ENCODE data around the gene ETV6.

ETV6 gene

GRCh38 chr12:11778713-11779685 lies 129.5 kb downstream of the ETV6 start:
- DNase-seq (ENCODE audit: low spot score), result no peak

GRCh38 chr12:11780521-11781101 lies 131.1 kb downstream of the ETV6 start:
- DNase-seq (ENCODE audit: low spot score), result no peak

GRCh38 chr12:11782914-11783420 lies 133.5 kb downstream of the ETV6 start:
- no peak for DNase-seq (ENCODE audit: low spot score)

GRCh38 chr12:11785712-11786111 lies 136.2 kb downstream of the ETV6 start:
- DNase-seq (ENCODE audit: low spot score), result no peak

GRCh38 chr12:11786638-11787365 lies 137.3 kb downstream of the ETV6 start:
- no peak for DNase-seq (ENCODE audit: low spot score)

- no peak for DNase-seq (ENCODE audit: low spot score)
Measured at GRCh38 chr12:11787437-11787836, 138.0 kb downstream of the ETV6 start.

- no peak for DNase-seq (ENCODE audit: low spot score)
Measured at GRCh38 chr12:11787933-11788849, 138.7 kb downstream of the ETV6 start.

- DNase-seq (ENCODE audit: low spot score), result no peak
Measured at GRCh38 chr12:11793921-11794710, 144.6 kb downstream of the ETV6 start.

- DNase-seq (ENCODE audit: low spot score), result no peak
Measured at GRCh38 chr12:11794751-11795150, 145.3 kb downstream of the ETV6 start.

- no peak for DNase-seq (ENCODE audit: low spot score)
Measured at GRCh38 chr12:11795192-11795912, 145.9 kb downstream of the ETV6 start.

- no peak for DNase-seq (ENCODE audit: low spot score)
Measured at GRCh38 chr12:11795913-11796459, 146.5 kb downstream of the ETV6 start.

GRCh38 chr12:11797317-11797913 lies 147.9 kb downstream of the ETV6 start:
- DNase-seq (ENCODE audit: low spot score), result no peak

GRCh38 chr12:11798006-11798708 lies 148.7 kb downstream of the ETV6 start:
- no peak for DNase-seq (ENCODE audit: low spot score)

- DNase-seq (ENCODE audit: low spot score), result no peak
Measured at GRCh38 chr12:11798856-11799501, 149.5 kb downstream of the ETV6 start.

GRCh38 chr12:11799502-11799873 lies 150.0 kb downstream of the ETV6 start:
- no peak for DNase-seq (ENCODE audit: low spot score)

GRCh38 chr12:11801643-11802042 lies 152.2 kb downstream of the ETV6 start:
- no peak for DNase-seq (ENCODE audit: low spot score)

- no peak for DNase-seq (ENCODE audit: low spot score)
Measured at GRCh38 chr12:11804130-11804529, 154.7 kb downstream of the ETV6 start.

GRCh38 chr12:11805043-11805442 lies 155.6 kb downstream of the ETV6 start:
- no peak for DNase-seq (ENCODE audit: low spot score)
